Neural progenitor cell (in vitro differentiated cells): ENCODE results near the gene PLAAT1.

ENCODE experiments used
- EZH2phosphoT487 ChIP-seq: fragments of 200-600 bp; sonication (generic); IDR thresholded peaks from 2 replicates; pipeline ENCODE4 v1.6.1; 2017; ENCODE audit warnings: antibody characterized with exemption
- TF ChIP-seq, protein P1 (sequence below): fragments of 200-600 bp; sonication (generic); IDR thresholded peaks from 2 replicates; pipeline ENCODE4 v1.5.1; 2017; ENCODE audit warnings: antibody characterized with exemption, mild to moderate bottlenecking

DNA sequence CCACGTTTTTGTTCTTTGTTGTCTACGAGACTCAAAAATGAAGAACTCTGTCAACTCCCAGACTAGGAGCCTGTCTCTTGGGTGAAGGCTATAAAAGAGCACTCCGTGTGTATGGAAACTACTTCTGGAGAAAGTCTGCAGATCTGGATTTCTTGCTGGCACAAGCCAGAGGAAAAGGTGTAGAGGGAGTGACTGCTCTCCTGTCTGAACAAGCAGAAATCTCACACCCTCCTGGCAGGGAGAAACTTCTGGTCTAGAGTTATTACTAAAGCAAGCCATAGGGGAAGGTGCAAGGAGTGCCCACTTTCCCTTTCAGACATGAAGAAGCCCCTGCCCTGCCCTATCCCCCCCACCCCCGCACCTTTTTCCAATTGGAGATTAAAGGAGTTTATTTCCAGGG lies 9.5 kb downstream of the PLAAT1 start:
- TF ChIP-seq, protein P1, sequence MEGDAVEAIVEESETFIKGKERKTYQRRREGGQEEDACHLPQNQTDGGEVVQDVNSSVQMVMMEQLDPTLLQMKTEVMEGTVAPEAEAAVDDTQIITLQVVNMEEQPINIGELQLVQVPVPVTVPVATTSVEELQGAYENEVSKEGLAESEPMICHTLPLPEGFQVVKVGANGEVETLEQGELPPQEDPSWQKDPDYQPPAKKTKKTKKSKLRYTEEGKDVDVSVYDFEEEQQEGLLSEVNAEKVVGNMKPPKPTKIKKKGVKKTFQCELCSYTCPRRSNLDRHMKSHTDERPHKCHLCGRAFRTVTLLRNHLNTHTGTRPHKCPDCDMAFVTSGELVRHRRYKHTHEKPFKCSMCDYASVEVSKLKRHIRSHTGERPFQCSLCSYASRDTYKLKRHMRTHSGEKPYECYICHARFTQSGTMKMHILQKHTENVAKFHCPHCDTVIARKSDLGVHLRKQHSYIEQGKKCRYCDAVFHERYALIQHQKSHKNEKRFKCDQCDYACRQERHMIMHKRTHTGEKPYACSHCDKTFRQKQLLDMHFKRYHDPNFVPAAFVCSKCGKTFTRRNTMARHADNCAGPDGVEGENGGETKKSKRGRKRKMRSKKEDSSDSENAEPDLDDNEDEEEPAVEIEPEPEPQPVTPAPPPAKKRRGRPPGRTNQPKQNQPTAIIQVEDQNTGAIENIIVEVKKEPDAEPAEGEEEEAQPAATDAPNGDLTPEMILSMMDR = no peak
- no peak for TF ChIP-seq EZH2phosphoT487
